GM21529 (cell line): ENCODE data around the gene INSIG1.

ENCODE experiments used
- ATAC-seq: cut with Tn5 transposase; IDR thresholded peaks from one replicate; pipeline ENCODE4 v1.9.1; 2021; ENCODE audit not compliant: unreplicated experiment

Gene INSIG1

GRCh38 chr7:155284496-155285274, 13.0 kb upstream of the INSIG1 start:
- no peak for ATAC-seq

DNA sequence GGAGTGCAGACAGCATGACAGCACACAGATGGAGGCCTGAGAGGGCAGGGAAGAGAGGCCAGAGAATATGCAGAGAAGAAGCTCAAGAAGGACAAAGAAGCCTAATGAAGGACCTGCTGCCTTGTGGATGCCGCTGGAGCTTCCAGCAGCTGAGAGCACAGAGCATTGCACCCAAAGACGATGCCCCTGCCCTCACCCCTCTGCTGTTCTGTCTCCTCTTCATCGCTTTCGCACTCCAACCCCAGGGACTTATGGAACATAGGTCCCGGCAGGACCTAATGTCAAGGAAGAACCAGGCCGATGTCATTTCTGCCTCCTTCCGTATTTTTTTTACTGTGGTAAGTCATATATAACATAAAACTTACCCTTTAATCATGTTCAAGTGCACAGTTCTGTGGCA, 12.3 kb upstream of the INSIG1 start:
- ATAC-seq = no peak

- no peak for ATAC-seq
Observed at GRCh38 chr7:155285833-155286232, 11.8 kb upstream of the INSIG1 start.

DNA sequence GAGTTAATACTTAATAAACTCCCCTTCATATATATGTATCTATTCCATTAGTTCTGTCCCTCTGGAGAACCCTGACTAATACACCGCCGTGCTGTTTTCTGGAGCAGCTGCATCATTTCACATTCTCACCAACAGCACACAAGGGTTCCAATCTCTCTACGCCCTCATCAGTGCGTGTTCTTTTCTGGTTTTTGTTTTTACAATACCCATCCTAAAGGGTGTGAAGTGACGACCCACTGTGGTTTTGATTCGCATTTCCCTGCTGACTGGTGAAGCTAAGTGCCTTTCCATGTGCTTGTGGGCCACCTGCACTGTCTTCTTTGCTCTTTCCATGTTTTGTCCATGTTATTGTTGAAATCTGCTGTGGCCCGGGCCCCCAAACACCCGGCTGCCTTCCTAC, 11.0 kb upstream of the INSIG1 start:
- no peak for ATAC-seq

DNA sequence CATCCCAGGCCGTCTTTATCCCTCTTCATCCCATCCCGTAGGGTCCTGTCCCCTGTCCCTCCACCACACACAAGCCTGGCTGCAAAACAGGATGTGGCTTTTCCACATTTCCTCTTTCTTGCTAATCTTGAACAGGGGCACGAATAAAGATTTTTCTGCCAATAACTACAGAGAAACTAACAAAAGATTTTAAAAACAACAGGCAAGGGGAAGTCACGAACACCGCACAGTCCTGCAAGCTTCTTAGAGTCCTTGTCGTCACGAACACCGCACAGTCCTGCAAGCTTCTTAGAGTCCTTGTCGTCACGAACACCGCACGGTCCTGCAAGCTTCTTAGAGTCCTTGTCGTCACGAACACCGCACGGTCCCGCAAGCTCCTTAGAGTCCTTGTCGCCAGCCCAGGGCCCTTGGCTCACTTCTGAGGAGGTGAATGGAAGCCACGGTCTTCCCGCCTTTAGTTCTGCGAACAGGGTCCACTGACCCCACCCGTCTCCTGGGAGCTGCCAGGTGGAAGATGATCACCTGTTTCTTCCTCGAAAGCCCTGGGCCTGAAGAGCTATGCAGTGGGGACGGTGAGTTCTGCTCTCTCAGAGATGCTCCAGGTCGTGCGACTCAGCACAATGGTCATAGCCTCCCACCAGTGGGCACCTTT, 10.3 kb upstream of the INSIG1 start:
- no peak for ATAC-seq

DNA sequence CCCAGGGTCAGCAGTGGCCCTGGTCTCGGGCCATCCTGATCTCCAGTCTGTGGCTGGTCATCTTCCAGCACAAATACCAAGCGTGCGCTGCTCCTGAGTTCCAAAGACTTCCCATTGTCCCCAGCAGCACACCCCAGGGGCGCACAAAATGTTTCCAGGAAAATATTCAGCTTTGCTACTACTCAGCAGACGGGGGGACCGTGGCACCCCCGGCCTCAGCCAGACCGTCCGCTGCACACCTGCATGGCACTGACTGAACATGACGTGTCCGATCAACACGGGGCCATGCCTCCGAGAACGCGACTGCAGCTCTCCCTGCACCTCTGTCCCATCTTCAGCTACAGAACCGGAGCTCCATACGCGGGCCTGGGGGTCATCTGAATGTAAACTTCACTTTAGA, 9.6 kb upstream of the INSIG1 start:
- no peak for ATAC-seq

- ATAC-seq = no peak
Observed at GRCh38 chr7:155289107-155289506, 8.6 kb upstream of the INSIG1 start.

DNA sequence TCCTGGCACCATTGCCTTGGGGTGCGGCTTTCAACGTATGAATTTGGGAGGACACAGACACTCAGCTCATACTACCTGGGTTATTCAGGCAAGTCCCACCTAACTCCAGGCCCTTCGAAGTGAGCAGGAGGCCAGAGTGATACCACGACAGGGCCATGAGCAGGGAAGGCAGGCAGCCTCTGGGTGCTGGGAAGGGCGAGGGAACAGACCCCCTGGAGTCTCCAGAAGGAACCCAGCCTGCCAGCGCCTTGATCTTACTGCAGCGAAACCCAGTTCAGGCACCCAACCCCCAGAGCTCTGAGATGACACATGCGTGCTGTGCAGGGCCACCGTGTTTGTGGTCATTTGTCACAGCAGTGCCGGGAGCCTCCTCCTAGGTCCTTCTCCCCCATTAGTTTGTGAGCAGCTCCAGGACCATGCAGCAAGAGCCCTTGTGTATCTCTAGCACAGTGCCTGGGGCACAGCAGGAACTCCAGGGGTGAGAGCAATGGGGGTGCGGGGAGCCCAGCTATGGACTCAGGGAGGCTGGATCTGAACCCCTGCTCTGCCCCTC, 7.7 kb upstream of the INSIG1 start:
- no peak for ATAC-seq

GRCh38 chr7:155291045-155291530, 6.6 kb upstream of the INSIG1 start:
- no peak for ATAC-seq

- no peak for ATAC-seq
Observed at GRCh38 chr7:155291729-155292128, 5.9 kb upstream of the INSIG1 start.

DNA sequence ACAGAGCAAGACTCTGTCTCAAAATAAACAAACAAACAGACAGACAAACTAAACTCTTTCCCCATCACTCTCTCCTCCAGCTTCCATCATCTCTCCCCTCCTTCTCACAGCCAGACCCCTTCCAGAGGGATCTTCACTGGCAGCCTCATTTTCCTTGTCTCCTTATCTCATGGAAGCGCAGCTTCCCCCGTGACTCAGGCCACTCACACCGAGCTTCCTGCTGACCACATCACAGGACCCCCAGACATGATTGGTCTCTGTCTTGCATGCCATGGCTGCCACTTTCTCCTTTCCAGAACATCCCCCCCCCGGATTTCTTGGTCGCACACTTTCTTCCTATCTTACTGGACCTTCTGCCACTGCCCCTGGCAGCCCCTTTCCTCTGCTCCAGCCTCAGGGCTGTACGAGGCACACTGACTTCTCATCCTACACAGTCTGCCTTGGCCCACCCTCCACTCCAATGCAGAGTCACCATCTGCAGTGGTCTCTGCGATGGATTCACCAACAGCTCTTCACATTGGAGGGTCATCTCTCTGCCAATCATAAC, 4.9 kb upstream of the INSIG1 start:
- no peak for ATAC-seq

DNA sequence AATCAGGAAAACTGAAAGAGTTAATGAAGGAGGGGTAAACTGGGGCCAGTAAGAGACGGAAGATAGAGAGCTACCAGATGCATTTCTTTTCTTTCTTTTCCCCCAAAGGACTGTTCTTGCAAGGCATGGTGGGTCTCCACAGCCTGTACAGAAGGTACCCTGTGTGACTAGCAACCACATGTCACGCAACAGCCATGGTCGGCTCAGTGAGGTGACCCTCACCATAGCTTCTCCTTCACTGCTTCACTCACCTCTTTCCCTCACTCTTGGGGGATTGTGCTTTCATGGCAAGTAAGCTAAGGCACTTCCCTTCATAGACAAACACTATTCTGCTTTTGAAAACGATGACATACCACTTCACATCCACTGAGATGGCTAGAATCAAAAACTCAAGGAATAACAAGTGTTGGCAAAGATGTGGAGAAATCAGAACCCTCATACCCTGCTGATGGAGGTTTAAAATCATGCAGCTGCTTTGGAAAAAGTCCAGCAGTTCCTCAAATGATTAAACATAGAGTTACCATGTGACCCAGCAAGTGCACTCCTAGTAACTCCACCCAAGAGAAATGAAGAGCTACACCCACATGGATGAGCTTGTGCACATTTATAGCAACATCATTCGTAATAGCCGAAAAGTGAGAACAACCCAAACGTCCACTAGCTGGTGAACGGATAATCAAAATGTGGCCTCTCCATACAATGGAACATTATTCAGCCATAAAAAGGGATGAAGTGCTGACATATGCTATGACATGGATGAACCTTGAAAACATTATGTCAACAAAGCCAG, 3.8 kb upstream of the INSIG1 start:
- ATAC-seq = no peak

- ATAC-seq = no peak
Observed at GRCh38 chr7:155294511-155294778, 3.2 kb upstream of the INSIG1 start.

DNA sequence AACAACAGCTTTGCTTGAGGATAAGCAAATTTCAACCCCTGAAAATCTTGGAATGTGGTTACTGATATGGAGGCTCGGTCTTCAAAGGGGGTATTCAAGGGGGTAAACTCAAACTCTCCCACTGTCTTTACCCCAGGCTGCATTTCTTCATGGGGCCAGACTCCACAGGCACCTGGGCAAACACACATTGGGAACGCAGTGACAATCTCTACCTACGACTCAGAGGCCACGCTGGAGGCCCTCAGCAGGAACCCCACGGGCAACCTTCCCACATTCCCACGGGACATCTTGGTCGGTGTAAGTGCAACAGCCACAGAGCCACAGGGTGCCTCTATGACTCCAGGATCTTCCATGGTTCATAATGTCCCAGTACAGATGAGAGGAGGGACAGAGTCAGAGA, 2.2 kb upstream of the INSIG1 start:
- ATAC-seq = no peak

- no peak for ATAC-seq
Observed at GRCh38 chr7:155296006-155296787, 1.5 kb upstream of the INSIG1 start.

DNA sequence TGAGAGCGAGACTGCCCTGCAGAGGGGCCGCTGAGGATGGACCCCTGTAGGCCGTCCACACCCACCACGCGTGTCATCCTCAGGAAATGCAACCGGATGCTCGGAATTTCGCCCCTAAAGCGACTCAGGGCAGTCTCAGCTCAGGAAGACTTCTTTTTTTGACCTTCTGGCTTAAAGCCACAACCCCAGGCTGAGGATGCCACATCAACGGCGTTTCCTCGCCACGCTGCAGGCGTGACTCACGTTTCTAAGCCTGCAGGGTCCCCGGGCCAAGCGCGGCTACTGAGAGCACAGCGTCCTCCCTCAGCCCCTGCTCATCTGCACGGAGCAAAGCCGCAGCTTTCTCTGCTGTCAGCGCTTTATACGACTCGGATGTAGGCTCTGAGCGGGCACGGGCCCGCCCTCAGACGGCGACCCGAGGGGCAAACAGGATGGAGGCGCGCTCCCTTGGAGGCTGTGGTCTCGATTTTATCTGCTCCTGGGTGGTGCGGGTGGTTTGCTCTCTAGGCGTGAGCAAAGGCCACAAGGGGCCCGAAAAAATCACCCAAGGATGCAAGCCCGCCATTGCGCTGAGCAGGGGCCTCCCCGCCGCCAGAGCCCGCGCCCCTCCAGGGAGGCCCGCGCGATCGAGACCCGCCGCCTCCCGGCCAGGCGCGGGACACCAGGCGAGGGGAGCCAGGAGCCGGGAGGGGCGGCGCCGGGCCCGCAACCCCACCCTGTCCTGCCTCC, 726 bp upstream of the INSIG1 start:
- peak; percentile 28 for ATAC-seq

- ATAC-seq = peak; percentile 1
Observed at GRCh38 chr7:155298288-155298833, 683 bp downstream of the INSIG1 start.

GRCh38 chr7:155298834-155299534, 1.3 kb downstream of the INSIG1 start:
- peak; percentile 68 for ATAC-seq
